ENCODE results near the gene LCE3B.

The LCE3B gene

GRCh38 chr1:152663098-152663497, 49.5 kb downstream of the LCE3B start, which contains the start of gene LCE2D:
Gene LCE2D, plus strand, starts transcription at chr1:152663380. Its CDS starts 726 bp downstream, at chr1:152664106.
- no peak for DNase-seq

Measured in CD4-positive, alpha-beta T cell treated with Interleukin-15 for 1 hour (primary cell).